ENCODE results near the gene TVP23C.

DNA sequence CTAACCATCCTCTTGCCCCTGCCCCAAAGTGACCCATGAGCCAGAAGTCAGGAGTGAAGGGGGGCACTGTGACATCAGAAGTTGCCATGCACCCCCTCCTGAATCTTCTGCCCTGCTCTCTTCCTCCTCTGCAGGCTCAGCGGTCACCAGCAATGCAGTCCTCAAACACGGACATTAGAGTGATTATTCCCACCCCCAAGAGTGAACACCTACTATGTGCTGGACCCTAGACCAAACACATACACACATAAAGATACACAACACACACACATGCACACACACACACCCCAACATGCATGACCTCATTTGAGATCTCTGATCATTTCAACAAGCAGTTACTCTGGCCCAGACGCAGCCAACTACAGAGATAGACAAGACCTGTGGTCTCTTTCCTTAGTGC lies 95.7 kb downstream of the TVP23C start, which contains the start of gene CDRT4:
- TF ChIP-seq, protein P1, sequence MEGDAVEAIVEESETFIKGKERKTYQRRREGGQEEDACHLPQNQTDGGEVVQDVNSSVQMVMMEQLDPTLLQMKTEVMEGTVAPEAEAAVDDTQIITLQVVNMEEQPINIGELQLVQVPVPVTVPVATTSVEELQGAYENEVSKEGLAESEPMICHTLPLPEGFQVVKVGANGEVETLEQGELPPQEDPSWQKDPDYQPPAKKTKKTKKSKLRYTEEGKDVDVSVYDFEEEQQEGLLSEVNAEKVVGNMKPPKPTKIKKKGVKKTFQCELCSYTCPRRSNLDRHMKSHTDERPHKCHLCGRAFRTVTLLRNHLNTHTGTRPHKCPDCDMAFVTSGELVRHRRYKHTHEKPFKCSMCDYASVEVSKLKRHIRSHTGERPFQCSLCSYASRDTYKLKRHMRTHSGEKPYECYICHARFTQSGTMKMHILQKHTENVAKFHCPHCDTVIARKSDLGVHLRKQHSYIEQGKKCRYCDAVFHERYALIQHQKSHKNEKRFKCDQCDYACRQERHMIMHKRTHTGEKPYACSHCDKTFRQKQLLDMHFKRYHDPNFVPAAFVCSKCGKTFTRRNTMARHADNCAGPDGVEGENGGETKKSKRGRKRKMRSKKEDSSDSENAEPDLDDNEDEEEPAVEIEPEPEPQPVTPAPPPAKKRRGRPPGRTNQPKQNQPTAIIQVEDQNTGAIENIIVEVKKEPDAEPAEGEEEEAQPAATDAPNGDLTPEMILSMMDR (IDR thresholded peaks at IDR 0.05): no peak
- no peak for TF ChIP-seq POLR2A (IDR thresholded peaks at IDR 0.05)

Data from uterus (tissue), 2 donors.